ENCODE data around the gene GKN1.
"Not testable (repeated sequence)": the region's sequence is repeated elsewhere in the genome, so short reads cannot be mapped to it uniquely, and the experiment has no call there.

GKN1 gene

DNA sequence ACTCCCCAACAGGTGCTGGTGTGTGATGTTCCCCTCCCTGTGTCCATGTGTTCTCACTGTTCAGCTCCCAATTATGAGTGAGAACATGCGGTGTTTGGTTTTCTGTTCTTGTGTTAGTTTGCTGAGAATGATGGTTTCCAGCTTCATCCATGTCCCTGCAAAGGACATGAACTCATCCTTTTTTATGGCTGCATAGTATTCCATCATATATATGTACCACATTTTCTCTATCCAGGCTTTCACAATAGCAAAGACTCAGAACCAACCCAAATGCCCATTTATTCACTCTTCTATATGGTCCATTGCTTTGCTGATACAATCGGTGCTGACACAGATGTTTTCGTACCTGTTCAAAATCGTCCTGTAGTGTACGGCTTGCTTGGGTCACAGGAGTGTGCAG is 19.0 kb upstream of the GKN1 start:
- H3K18ac ChIP-seq (ENCODE audit: low read length); H3K4me1 ChIP-seq (ENCODE audit: control insufficient read depth in 1 of 2, insufficient read depth in 2 of 2, low read length in 2 of 2); H4K8ac ChIP-seq (ENCODE audit: low read depth, low read length); H2BK120ac ChIP-seq (ENCODE audit: insufficient read depth, low read length, poor library complexity); H3K14ac ChIP-seq (ENCODE audit: low read length); H2BK12ac ChIP-seq (ENCODE audit: low read length); H3K79me2 ChIP-seq (ENCODE audit: control insufficient read depth, insufficient read depth, low read length, poor library complexity); H3K9ac ChIP-seq (ENCODE audit: low read length); H3K4ac ChIP-seq (ENCODE audit: low read depth, low read length); H3K79me1 ChIP-seq (ENCODE audit: low read length); H4K91ac ChIP-seq (ENCODE audit: low read depth, low read length); H2AK5ac ChIP-seq (ENCODE audit: low read length); H3K23ac ChIP-seq (ENCODE audit: low read length); H2AFZ ChIP-seq (ENCODE audit: insufficient read depth, low read length, poor library complexity); H3K4me2 ChIP-seq (ENCODE audit: low read length); H3K36me3 ChIP-seq (ENCODE audit: control insufficient read depth in 1 of 2, insufficient read depth in 2 of 2, low read length in 2 of 2); H3K27ac ChIP-seq (ENCODE audit: low read depth, low read length); DNase-seq; H3K4me3 ChIP-seq (ENCODE audit: low read depth, low read length); H3K27me3 ChIP-seq (ENCODE audit: insufficient read depth, low read length); H4K12ac ChIP-seq (ENCODE audit: low read depth, low read length); H2BK5ac ChIP-seq (ENCODE audit: low read depth, low read length, poor library complexity); H3K9me3 ChIP-seq (ENCODE audit: insufficient read depth, low read depth, low read length): not testable (repeated sequence)
- no CpG with 5 or more reads among the region's 5 CpGs for WGBS (ENCODE audit: extremely low coverage, insufficient coverage, insufficient read length)

GRCh38 chr2:68959001-68959400 is 15.4 kb upstream of the GKN1 start:
- no peaks in the 10 kb centered on the region for H3K4me1 ChIP-seq (ENCODE audit: control insufficient read depth in 1 of 2, insufficient read depth in 2 of 2, low read length in 2 of 2)
- H3K36me3 ChIP-seq (ENCODE audit: control insufficient read depth in 1 of 2, insufficient read depth in 2 of 2, low read length in 2 of 2), result no peaks in the 10 kb centered on the region
- no CpG with 5 or more reads among the region's 1 CpG for whole genome bisulfite sequencing (ENCODE audit: extremely low coverage, insufficient coverage, insufficient read length)
- no peaks in the 10 kb centered on the region for H3K79me1 ChIP-seq (ENCODE audit: low read length)
- H3K9me3 ChIP-seq (ENCODE audit: insufficient read depth, low read depth, low read length), result no peaks in the 10 kb centered on the region
- no peak overlapping the region for H4K12ac ChIP-seq (ENCODE audit: low read depth, low read length)
- H3K4me3 ChIP-seq (ENCODE audit: low read depth, low read length), result no peak overlapping the region
- no peak overlapping the region for H4K91ac ChIP-seq (ENCODE audit: low read depth, low read length)
- H2BK120ac ChIP-seq (ENCODE audit: insufficient read depth, low read length, poor library complexity), result no peak overlapping the region
- no peak overlapping the region for H2BK5ac ChIP-seq (ENCODE audit: low read depth, low read length, poor library complexity)
- H3K27me3 ChIP-seq (ENCODE audit: insufficient read depth, low read length), result no peaks in the 10 kb centered on the region
- H3K23ac ChIP-seq (ENCODE audit: low read length), result no peak overlapping the region
- H2AFZ ChIP-seq (ENCODE audit: insufficient read depth, low read length, poor library complexity), result no peak overlapping the region
- H2BK12ac ChIP-seq (ENCODE audit: low read length), result no peak overlapping the region
- H2AK5ac ChIP-seq (ENCODE audit: low read length), result no peak overlapping the region
- H3K4ac ChIP-seq (ENCODE audit: low read depth, low read length), result no peak overlapping the region
- H3K14ac ChIP-seq (ENCODE audit: low read length), result no peak overlapping the region
- H3K9ac ChIP-seq (ENCODE audit: low read length), result no peak overlapping the region
- no peak overlapping the region for H4K8ac ChIP-seq (ENCODE audit: low read depth, low read length)
- H3K27ac ChIP-seq (ENCODE audit: low read depth, low read length), result no peak overlapping the region
- H3K4me2 ChIP-seq (ENCODE audit: low read length), result no peak overlapping the region
- no peak overlapping the region for H3K18ac ChIP-seq (ENCODE audit: low read length)
- DNase-seq, result no peak
- H3K79me2 ChIP-seq (ENCODE audit: control insufficient read depth, insufficient read depth, low read length, poor library complexity), result no peaks in the 10 kb centered on the region

GRCh38 chr2:68961380-68961779 is 13.1 kb upstream of the GKN1 start:
- Histone ChIP-seq H3K79me2 (ENCODE audit: control insufficient read depth, insufficient read depth, low read length, poor library complexity) (no peaks in the 10 kb centered on the region), H3K9ac (ENCODE audit: low read length) (no peak overlapping the region), H3K18ac (ENCODE audit: low read length) (no peak overlapping the region), H2AFZ (ENCODE audit: insufficient read depth, low read length, poor library complexity) (no peak overlapping the region), H4K91ac (ENCODE audit: low read depth, low read length) (no peak overlapping the region), H3K4me2 (ENCODE audit: low read length) (no peak overlapping the region), H2BK120ac (ENCODE audit: insufficient read depth, low read length, poor library complexity) (no peak overlapping the region), H3K36me3 (ENCODE audit: control insufficient read depth in 1 of 2, insufficient read depth in 2 of 2, low read length in 2 of 2) (no peaks in the 10 kb centered on the region), H3K4ac (ENCODE audit: low read depth, low read length) (no peak overlapping the region), H2BK5ac (ENCODE audit: low read depth, low read length, poor library complexity) (no peak overlapping the region), H3K23ac (ENCODE audit: low read length) (no peak overlapping the region), H3K27me3 (ENCODE audit: insufficient read depth, low read length) (no peaks in the 10 kb centered on the region), H3K9me3 (ENCODE audit: insufficient read depth, low read depth, low read length) (no peaks in the 10 kb centered on the region), H2BK12ac (ENCODE audit: low read length) (no peak overlapping the region), H3K4me1 (ENCODE audit: control insufficient read depth in 1 of 2, insufficient read depth in 2 of 2, low read length in 2 of 2) (no peaks in the 10 kb centered on the region), H3K14ac (ENCODE audit: low read length) (no peak overlapping the region), H4K12ac (ENCODE audit: low read depth, low read length) (no peak overlapping the region), H3K79me1 (ENCODE audit: low read length) (no peaks in the 10 kb centered on the region), H2AK5ac (ENCODE audit: low read length) (no peak overlapping the region), H4K8ac (ENCODE audit: low read depth, low read length) (no peak overlapping the region), H3K27ac (ENCODE audit: low read depth, low read length) (no peak overlapping the region), H3K4me3 (ENCODE audit: low read depth, low read length) (no peak overlapping the region)
- no peak for DNase-seq
- no CpG with 5 or more reads among the region's 4 CpGs for WGBS (ENCODE audit: extremely low coverage, insufficient coverage, insufficient read length)

GRCh38 chr2:68964282-68964681 is 10.2 kb upstream of the GKN1 start:
- no peak overlapping the region for H3K4ac ChIP-seq (ENCODE audit: low read depth, low read length)
- H3K18ac ChIP-seq (ENCODE audit: low read length), result no peak overlapping the region
- H3K14ac ChIP-seq (ENCODE audit: low read length), result no peak overlapping the region
- no peaks in the 10 kb centered on the region for H3K9me3 ChIP-seq (ENCODE audit: insufficient read depth, low read depth, low read length)
- H3K79me2 ChIP-seq (ENCODE audit: control insufficient read depth, insufficient read depth, low read length, poor library complexity), result no peaks in the 10 kb centered on the region
- H2AFZ ChIP-seq (ENCODE audit: insufficient read depth, low read length, poor library complexity), result no peak overlapping the region
- H4K8ac ChIP-seq (ENCODE audit: low read depth, low read length), result no peak overlapping the region
- H4K91ac ChIP-seq (ENCODE audit: low read depth, low read length), result no peak overlapping the region
- no peaks in the 10 kb centered on the region for H3K4me1 ChIP-seq (ENCODE audit: control insufficient read depth in 1 of 2, insufficient read depth in 2 of 2, low read length in 2 of 2)
- H3K4me3 ChIP-seq (ENCODE audit: low read depth, low read length), result no peak overlapping the region
- DNase-seq, result no peak
- H2AK5ac ChIP-seq (ENCODE audit: low read length), result no peak overlapping the region
- no peaks in the 10 kb centered on the region for H3K27me3 ChIP-seq (ENCODE audit: insufficient read depth, low read length)
- no peaks in the 10 kb centered on the region for H3K36me3 ChIP-seq (ENCODE audit: control insufficient read depth in 1 of 2, insufficient read depth in 2 of 2, low read length in 2 of 2)
- H2BK5ac ChIP-seq (ENCODE audit: low read depth, low read length, poor library complexity), result no peak overlapping the region
- no peak overlapping the region for H3K23ac ChIP-seq (ENCODE audit: low read length)
- no peak overlapping the region for H3K27ac ChIP-seq (ENCODE audit: low read depth, low read length)
- no peak overlapping the region for H2BK12ac ChIP-seq (ENCODE audit: low read length)
- H4K12ac ChIP-seq (ENCODE audit: low read depth, low read length), result no peak overlapping the region
- no peak overlapping the region for H3K4me2 ChIP-seq (ENCODE audit: low read length)
- no peak overlapping the region for H3K9ac ChIP-seq (ENCODE audit: low read length)
- no peak overlapping the region for H2BK120ac ChIP-seq (ENCODE audit: insufficient read depth, low read length, poor library complexity)
- no peaks in the 10 kb centered on the region for H3K79me1 ChIP-seq (ENCODE audit: low read length)

DNA sequence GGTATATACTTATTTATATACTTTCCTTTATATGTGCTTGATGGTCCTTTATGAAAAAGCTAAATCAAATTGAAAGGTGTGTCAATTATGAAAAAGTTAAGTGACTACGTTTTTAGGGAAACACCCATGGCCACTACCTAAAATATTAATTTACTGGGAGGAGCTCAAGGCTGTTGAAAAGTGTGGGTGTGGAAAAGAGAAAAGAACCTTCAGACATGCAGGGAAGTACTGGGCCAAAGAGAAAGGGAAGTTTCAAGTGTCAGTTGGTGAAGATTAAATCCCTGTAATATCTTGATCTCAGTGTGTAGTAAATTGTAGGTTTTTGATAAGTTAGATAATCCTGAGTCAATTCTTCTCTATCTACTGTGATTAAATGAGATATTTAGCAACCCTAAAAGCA is 6.2 kb upstream of the GKN1 start:
- Histone ChIP-seq H2AFZ (ENCODE audit: insufficient read depth, low read length, poor library complexity) (no peak overlapping the region), H2BK5ac (ENCODE audit: low read depth, low read length, poor library complexity) (no peak overlapping the region)

More for the DNA sequence above, 6.2 kb upstream of the GKN1 start:
- Histone ChIP-seq H2BK12ac (ENCODE audit: low read length) (no peak overlapping the region), H3K9me3 (ENCODE audit: insufficient read depth, low read depth, low read length) (no peaks in the 10 kb centered on the region), H3K27ac (ENCODE audit: low read depth, low read length) (no peak overlapping the region), H3K9ac (ENCODE audit: low read length) (no peak overlapping the region), H3K18ac (ENCODE audit: low read length) (no peak overlapping the region), H2AK5ac (ENCODE audit: low read length) (no peak overlapping the region), H3K4me1 (ENCODE audit: control insufficient read depth in 1 of 2, insufficient read depth in 2 of 2, low read length in 2 of 2) (peaks cover 5 to 7% of the 10 kb centered on the region in 2 experiments), H3K79me2 (ENCODE audit: control insufficient read depth, insufficient read depth, low read length, poor library complexity) (no peaks in the 10 kb centered on the region), H3K27me3 (ENCODE audit: insufficient read depth, low read length) (no peaks in the 10 kb centered on the region), H2BK120ac (ENCODE audit: insufficient read depth, low read length, poor library complexity) (no peak overlapping the region), H4K91ac (ENCODE audit: low read depth, low read length) (no peak overlapping the region), H4K8ac (ENCODE audit: low read depth, low read length) (no peak overlapping the region), H3K79me1 (ENCODE audit: low read length) (peaks cover 4% of the 10 kb centered on the region), H3K14ac (ENCODE audit: low read length) (no peak overlapping the region), H4K12ac (ENCODE audit: low read depth, low read length) (no peak overlapping the region), H3K4me2 (ENCODE audit: low read length) (no peak overlapping the region), H3K4me3 (ENCODE audit: low read depth, low read length) (no peak overlapping the region), H3K23ac (ENCODE audit: low read length) (no peak overlapping the region), H3K4ac (ENCODE audit: low read depth, low read length) (no peak overlapping the region), H3K36me3 (ENCODE audit: control insufficient read depth in 1 of 2, insufficient read depth in 2 of 2, low read length in 2 of 2) (no peaks in the 10 kb centered on the region)
- no CpG with 5 or more reads among the region's 1 CpG for WGBS (ENCODE audit: extremely low coverage, insufficient coverage, insufficient read length)
- no peak for DNase-seq

All from trophoblast cell (in vitro differentiated cells and primary cell).